Activated CD4-positive, alpha-beta T cell treated with anti-CD3 and anti-CD28 coated beads, Interleukin-2, Interleukin-4, amounts not matched to agents 100 ng/mL and 50 ng/mL, durations not matched to agents 16 hours and 8 hours (primary cell): ENCODE measurements around the gene PIGT.

Experiments used
- DNase-seq: peaks from one replicate; pipeline ENCODE4 v3.0.0-alpha.2; 2020; ENCODE audit warnings: low spot score

PIGT gene

GRCh38 chr20:45427236-45428149 lies 11.6 kb downstream of the PIGT start:
- no peak for DNase-seq

GRCh38 chr20:45429618-45430017 lies 13.7 kb downstream of the PIGT start:
- DNase-seq, result no peak

- peak; percentile 53 for DNase-seq
Observed at GRCh38 chr20:45432294-45432693, 16.4 kb downstream of the PIGT start.

DNA sequence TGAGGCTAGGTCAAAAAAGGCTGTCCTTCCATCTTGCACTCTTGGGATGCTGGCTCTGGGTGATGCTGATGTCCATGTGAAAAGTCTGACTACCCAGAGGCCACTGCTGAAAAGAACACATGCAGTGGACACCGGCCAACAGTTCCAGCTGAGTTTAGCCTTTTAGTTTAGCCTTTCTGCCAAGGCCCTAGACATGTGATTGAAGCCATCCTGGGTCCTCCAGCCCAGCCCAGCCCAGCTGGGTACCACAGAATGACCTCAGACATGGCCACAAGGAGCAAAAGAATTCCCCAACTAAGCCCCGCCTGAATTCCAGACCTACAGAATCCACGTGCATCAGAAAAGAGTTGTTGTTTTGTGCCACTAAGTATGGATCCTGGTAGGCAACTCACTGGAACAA lies 17.4 kb downstream of the PIGT start:
- no peak for DNase-seq

DNA sequence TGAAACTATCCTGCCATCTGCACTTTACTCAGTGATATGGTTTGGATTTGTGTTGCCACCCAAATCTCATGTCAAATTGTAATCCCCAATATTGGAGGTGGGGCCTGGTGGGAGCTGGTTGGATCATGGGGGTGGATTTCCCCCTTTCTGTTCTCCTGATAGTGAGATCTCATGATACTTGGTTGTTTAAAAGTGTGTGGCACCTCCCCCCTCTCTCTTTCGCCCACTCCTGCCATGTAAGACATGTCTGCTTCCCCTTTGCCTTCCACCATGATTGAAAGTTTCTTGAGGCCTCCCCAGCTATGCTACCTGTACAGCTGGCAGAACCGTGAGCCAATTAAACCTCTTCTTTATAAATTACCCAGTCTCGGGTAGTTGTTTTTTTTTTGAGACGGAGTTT lies 18.0 kb downstream of the PIGT start:
- no peak for DNase-seq

DNA sequence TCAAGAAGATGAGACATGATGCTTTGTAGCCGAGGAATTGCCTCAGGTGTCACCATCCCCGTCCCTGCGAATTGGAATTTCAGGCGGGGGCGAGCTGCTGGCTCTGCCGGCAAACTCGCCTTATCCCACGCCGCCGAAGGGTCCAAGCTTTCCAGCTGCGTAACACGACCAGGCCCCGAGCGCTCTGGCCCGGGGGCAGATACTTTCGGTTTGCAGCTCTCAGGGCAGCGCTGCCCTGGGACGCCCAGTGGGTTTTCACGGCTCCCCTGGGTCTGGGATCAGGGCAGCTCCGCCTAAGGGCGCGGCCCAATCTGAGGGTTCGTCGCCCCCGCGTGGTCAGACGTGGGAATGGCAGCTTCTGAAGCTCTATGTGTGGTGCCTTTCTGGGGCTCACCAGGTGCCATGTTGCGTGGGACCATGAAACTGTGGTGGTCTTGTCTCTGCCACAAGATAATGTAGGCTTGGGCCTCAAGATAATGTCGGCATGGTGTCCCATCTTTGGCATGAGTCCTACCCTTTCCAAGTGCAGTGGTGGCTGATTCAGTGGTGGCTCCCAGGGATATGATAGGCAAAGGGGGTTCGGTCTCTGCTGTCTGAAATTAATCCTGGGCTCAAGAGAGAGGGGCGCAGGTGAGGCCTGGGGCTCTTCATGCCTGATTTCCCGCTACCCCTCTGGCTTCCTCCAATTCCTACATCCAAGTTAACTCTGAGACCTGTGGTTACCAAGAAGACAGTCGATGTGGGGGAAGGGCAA lies 21.0 kb downstream of the PIGT start:
- peak; percentile 87 for DNase-seq

DNA sequence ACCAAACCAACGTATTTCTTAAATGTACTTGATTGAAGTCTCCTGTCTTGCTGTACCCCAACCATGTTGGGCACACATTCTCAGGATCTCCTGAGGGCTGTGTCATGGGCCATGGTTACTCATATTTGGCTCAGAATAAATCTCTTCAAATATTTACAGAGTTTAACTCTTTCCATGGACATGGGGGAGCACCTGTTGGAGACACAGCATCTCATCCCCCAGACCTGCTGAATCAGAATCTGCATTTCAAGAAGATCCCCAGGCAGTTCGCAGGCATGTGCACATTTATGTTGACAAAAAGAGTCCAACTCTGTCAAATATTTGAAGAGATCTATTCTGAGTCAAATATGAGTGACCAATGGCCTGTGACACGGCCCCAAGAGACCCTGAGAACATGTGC lies 24.5 kb downstream of the PIGT start:
- no peak for DNase-seq

GRCh38 chr20:45440891-45441685 lies 25.1 kb downstream of the PIGT start:
- DNase-seq, result no peak

- DNase-seq, result no peak
Observed at GRCh38 chr20:45441746-45442145, 25.8 kb downstream of the PIGT start.

DNA sequence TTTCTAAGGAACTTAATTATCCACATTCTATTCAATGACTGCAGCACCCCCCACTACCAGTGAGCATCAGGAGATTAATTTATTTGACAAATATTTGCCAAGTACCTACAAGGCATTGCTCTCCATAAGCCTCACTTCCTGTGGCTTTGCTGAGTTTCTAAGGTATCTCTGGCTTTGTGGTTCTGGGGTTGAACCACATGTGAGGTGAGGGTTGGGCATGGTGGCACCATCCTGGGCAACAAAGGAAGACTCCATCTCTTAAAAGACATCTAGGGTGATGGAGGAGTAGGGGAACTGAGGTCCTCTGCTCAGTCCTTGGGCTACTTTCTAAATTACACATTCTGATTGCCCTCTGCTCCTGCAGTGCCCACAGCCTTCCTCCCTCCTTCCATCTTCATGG lies 28.1 kb downstream of the PIGT start:
- DNase-seq, result peak; percentile 40

DNA sequence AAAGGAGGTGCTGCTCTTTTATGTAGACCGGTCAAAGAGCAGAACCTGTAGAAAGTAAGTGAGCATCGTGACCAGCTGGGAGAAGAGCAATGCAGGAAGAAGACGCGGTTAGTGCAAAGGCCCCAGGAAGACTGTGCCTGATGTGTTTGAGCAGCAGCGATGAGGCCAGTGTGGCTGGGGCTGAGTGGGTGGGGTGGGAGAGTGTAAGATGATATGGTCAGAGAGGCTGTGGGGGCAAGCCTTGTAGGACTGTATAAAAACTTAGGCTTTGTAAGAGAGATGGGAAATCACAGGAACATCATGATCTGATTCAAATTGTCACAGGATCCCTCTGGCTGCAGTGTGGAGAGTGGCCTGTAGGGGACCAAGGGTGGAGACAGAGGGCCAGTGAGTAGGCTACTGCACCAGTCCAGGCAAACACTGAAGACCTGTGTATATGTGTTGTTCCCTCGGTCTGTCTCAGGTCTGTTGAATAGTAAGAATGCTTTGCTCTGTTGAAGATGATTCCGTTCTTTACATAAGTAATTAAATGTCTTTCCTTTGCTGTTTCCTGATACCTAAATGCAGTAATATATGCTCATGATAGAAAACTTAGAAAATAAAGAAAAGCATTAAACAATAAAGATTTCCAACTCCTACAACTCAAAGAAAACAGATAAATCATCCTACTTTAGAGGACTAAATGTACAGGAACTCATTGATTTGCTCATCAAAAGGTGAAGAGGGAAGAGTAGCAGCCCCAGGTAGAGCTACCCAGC lies 30.0 kb downstream of the PIGT start:
- DNase-seq, result peak; percentile 34

DNA sequence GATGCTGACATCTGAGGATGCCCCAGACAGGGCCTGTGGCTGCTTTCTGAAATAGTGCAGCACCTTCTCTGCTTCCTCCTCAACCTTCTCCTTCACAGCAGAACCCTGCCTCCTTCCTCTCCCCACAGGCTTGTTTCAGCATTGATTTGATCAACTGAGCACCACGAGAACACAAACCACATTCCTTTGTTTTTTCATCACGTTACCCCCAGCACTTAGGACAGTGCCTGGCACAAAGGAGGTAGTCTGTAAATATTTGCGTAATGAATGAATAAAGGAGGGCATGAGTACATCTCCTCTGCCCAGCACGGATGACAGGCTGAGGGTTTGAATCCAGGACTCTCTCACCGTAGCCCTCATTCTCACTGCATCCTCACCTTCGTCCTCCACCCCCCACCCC lies 32.3 kb downstream of the PIGT start:
- DNase-seq, result no peak

DNA sequence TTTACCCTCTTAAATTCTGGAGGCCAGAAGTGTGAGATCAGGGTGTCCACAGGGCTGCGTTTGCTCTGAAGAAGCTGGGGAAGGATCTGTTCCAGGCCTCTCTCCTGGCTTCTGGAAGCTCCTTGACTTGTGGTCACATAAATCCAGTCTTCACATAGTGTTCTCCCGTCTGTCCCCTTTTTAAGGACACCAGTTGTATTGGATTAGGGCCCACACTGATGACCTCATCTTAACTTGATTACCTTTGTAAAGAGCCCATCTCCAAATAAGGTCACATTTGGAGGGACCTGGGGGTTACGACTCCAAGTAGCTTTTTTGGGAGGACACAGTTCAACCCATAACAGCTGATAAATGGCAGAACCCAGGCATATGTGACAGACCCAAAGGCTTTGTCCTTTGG lies 33.6 kb downstream of the PIGT start:
- no peak for DNase-seq

- DNase-seq, result peak; percentile 53
Observed at GRCh38 chr20:45450097-45450818, 34.3 kb downstream of the PIGT start.

GRCh38 chr20:45452238-45452637 lies 36.3 kb downstream of the PIGT start:
- no peak for DNase-seq

DNA sequence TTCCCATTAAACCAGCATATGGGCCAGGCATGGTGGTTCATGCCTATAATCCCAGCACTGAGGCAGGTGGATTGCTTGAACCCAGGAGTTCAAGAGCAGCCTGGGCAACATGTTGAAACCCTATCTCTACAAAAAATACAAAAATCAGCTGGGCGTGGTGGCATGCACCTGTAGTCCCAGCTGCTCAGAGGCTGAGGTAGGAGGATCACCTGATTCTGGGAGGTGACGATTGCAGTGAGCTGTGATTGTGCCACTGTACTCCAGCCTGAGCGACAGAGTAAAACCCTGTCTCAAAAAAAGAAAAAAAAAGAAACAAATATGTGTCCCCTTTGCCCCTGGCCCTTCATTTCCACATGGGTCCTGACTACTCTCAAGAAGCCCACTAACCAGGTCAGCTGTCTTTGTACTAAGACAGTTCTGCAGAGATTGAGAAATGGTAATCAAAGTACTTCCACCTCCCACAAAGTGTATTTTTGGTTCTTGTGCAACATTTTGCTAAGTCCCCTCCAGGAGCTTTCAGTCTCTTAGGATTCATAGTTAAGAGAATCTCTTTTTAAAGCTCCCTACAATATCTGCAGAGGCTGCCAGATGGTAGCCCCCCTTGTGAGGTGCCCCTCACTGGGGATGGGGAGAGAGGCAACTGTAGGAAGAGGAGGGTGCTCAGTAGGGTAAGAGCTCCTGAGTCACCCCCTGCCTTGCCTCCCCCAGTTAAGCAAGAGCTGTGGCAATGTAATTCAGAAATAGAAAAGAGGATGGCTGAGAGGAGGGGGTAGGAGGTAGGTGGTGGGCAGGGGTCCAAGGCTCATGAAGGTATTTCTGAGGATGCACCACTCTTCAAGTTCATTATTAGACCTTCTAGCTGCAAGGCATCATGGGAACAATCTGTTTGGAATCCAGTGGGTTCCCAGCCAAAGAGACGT lies 37.1 kb downstream of the PIGT start:
- DNase-seq, result no peak

- DNase-seq, result peak; percentile 27
Observed at GRCh38 chr20:45456632-45457031, 40.7 kb downstream of the PIGT start.

GRCh38 chr20:45459606-45460005 lies 43.7 kb downstream of the PIGT start:
- DNase-seq, result no peak

- DNase-seq, result no peak
Observed at GRCh38 chr20:45461225-45461624, 45.3 kb downstream of the PIGT start.
